Nephron progenitor cell (in vitro differentiated cells): ENCODE results near the gene SYT2.

ENCODE experiments used
- DNase-seq: peaks from one replicate; pipeline ENCODE4 v3.0.0; 2021
- H3K27ac Mint-ChIP-seq: 2 replicates; pipeline ENCODE4 v1.8.0; 2021; ENCODE audit warnings: mild to moderate bottlenecking, moderate library complexity, mixed read lengths
- H3K27me3 Mint-ChIP-seq: 2 replicates; pipeline ENCODE4 v1.8.0; 2021; ENCODE audit warnings: mild to moderate bottlenecking, low read depth, mixed read lengths; ENCODE audit not compliant: poor library complexity
- H3K36me3 Mint-ChIP-seq: 2 replicates; pipeline ENCODE4 v1.8.0; 2021; ENCODE audit warnings: low read depth, mixed read lengths
- H3K4me1 Mint-ChIP-seq: 2 replicates; pipeline ENCODE4 v1.8.0; 2021; ENCODE audit warnings: mixed read lengths
- H3K4me3 Mint-ChIP-seq: 2 replicates; pipeline ENCODE4 v1.8.0; 2021; ENCODE audit warnings: mild to moderate bottlenecking, moderate library complexity, mixed read lengths
- H3K9me3 Mint-ChIP-seq: 2 replicates; pipeline ENCODE4 v1.8.0; 2021; ENCODE audit warnings: mild to moderate bottlenecking, moderate library complexity, mixed read lengths
- CTCF ChIP-seq: fragments of 200-600 bp; sonication (generic); IDR thresholded peaks from 2 replicates; pipeline ENCODE4 v1.5.0; 2021; ENCODE audit warnings: antibody characterized with exemption

Gene SYT2

GRCh38 chr1:202687798-202688197 is 22.5 kb downstream of the SYT2 start:
- H3K4me3 Mint-ChIP-seq: no peak overlapping the region
- TF ChIP-seq CTCF: no peak
- H3K36me3 Mint-ChIP-seq: no peaks in the 10 kb centered on the region
- no peak for DNase-seq
- H3K9me3 Mint-ChIP-seq: no peaks in the 10 kb centered on the region
- no peak overlapping the region for H3K27ac Mint-ChIP-seq
- H3K27me3 Mint-ChIP-seq: peaks cover 58% of the 10 kb centered on the region
- H3K4me1 Mint-ChIP-seq: no peaks in the 10 kb centered on the region

- Mint-ChIP-seq H3K27me3 (peaks cover 63% of the 10 kb centered on the region), H3K27ac (no peak overlapping the region), H3K9me3 (no peaks in the 10 kb centered on the region), H3K36me3 (no peaks in the 10 kb centered on the region), H3K4me1 (no peaks in the 10 kb centered on the region), H3K4me3 (no peak overlapping the region)
- no peak for DNase-seq
- no peak for TF ChIP-seq CTCF
Observed at GRCh38 chr1:202687370-202687769, 22.9 kb downstream of the SYT2 start.

DNA sequence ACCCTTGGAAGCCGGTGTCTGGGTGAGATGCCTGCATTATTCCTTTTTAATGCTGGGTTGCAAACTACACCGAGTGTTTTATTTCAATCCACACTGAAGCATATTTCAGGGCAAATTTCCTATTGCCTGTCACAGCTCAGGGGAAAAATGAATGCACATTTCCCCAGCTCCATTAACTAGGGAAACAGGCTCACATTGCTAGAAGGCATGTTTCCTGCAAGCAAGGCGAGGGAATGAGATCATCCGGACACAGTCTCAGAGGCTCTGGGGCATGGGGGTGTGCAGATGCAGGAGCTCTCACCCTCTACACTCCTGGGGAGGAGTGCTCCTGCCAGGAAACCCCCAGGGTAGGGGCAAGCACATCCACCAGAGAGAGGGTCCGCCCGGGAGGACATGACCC is 24.6 kb downstream of the SYT2 start:
- Mint-ChIP-seq H3K9me3 (no peaks in the 10 kb centered on the region), H3K27ac (no peak overlapping the region), H3K27me3 (peaks cover 70% of the 10 kb centered on the region), H3K4me1 (no peaks in the 10 kb centered on the region), H3K4me3 (no peak overlapping the region), H3K36me3 (no peaks in the 10 kb centered on the region)
- no peak for TF ChIP-seq CTCF
- DNase-seq: no peak

GRCh38 chr1:202684716-202685115 is 25.5 kb downstream of the SYT2 start:
- no peaks in the 10 kb centered on the region for H3K9me3 Mint-ChIP-seq
- H3K27ac Mint-ChIP-seq: no peak overlapping the region
- TF ChIP-seq CTCF: no peak
- DNase-seq: no peak
- H3K4me3 Mint-ChIP-seq: no peak overlapping the region
- H3K27me3 Mint-ChIP-seq: peaks cover 65% of the 10 kb centered on the region
- H3K36me3 Mint-ChIP-seq: no peaks in the 10 kb centered on the region
- H3K4me1 Mint-ChIP-seq: peaks cover 3% of the 10 kb centered on the region

DNA sequence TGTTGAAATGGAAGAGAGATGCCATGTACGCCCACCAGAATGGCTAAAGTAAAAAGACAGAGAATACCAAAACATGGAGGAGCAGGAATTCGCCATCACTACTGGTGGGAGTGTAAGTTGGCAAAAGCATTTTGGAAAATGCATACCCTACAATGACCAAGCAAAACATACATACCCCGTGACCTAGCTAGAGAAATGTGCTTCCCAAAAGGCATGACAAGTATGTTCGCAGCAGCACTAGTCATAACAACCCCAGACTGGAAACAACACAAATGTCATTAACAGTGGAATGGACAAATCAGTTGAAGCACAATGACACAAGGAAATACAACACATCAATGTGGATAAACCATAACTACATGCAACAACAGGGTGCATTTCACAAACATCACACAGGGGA is 27.2 kb downstream of the SYT2 start:
- Mint-ChIP-seq H3K27ac (no peak overlapping the region), H3K36me3 (no peaks in the 10 kb centered on the region), H3K9me3 (no peaks in the 10 kb centered on the region), H3K4me1 (peaks cover 5% of the 10 kb centered on the region), H3K4me3 (no peak overlapping the region), H3K27me3 (peaks cover 59% of the 10 kb centered on the region)
- DNase-seq: no peak
- TF ChIP-seq CTCF: no peak

DNA sequence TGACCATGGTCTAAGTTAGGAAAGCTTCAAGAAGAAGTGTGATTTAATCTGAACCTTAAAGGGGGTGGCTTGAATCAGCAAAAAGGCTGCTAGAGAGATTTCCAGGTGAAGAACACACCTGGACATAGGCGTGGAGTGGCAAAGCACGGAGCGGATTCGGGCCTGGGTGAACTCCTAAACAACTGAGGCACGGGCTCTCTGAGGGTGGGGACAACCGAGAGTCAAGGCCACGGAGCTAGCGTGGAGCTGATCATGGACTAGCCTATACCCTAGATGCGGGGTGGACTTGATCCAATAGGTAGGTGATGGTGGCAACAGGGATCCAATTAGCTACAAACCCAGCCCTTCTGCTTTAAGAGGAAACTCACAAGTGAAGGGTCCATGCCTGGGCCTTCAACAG is 27.8 kb downstream of the SYT2 start:
- H3K27me3 Mint-ChIP-seq: peaks cover 56% of the 10 kb centered on the region
- no peak overlapping the region for H3K4me3 Mint-ChIP-seq
- H3K27ac Mint-ChIP-seq: no peak overlapping the region

More for the DNA sequence above, 27.8 kb downstream of the SYT2 start:
- DNase-seq: no peak
- H3K4me1 Mint-ChIP-seq: peaks cover 5% of the 10 kb centered on the region
- no peak for TF ChIP-seq CTCF
- H3K36me3 Mint-ChIP-seq: no peaks in the 10 kb centered on the region
- H3K9me3 Mint-ChIP-seq: no peaks in the 10 kb centered on the region
